GM19351 (cell line): ENCODE data around the gene ITPRIPL2.

Source experiments
- ATAC-seq: cut with Tn5 transposase; IDR thresholded peaks from one replicate; pipeline ENCODE4 v1.9.1; 2021; ENCODE audit warnings: mild to moderate bottlenecking, moderate library complexity; ENCODE audit not compliant: unreplicated experiment

The ITPRIPL2 gene

DNA sequence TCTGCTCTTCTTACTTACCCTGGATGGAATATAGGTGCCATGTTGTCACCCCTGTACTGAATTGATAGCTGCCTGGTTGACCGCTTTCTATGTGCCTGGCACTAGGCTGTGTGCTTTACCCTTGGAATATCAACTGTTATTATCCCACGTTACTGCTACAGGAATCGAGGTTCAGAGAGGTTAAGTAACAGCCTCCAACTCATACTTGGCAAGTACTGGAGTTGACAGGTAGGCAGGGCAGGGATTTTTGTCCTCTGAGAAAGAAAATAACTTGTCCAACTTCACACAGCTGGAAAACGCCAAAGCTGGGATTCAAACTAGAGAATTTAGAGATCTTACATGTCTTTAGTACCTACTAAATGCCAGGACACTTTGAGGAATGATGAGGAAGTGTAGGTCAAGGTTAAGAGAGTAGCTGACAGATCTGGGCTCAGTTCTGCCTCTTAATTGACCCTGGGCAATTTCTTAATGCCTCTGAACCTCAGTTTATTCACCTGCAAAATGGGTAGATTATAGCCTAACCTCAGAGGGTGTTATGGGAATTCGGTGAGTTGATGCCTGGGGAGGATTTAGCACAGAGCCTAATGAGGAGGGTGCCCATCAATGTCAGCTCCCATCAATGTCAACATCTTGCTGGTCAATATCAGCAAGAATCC, 25.8 kb downstream of the ITPRIPL2 start:
- ATAC-seq = no peak

DNA sequence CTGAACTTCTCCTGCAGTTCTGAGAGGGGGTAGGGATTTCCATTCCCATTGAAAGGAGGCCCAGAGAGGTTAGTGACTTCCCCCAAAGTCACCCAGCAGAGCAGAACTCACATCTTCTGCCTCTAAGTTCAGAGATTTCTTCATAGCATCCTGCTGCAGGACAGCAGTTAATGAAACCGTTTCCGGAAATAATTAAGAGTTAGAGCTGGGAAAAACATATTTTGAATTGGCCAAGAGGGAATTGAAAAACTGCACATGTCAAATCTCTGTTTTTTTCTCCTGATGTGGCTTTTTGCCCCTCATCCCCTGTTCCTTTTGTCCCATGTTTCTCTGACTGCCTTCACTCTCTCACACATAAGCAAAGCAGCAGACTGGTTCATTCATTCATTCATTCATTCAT, 26.6 kb downstream of the ITPRIPL2 start:
- no peak for ATAC-seq

DNA sequence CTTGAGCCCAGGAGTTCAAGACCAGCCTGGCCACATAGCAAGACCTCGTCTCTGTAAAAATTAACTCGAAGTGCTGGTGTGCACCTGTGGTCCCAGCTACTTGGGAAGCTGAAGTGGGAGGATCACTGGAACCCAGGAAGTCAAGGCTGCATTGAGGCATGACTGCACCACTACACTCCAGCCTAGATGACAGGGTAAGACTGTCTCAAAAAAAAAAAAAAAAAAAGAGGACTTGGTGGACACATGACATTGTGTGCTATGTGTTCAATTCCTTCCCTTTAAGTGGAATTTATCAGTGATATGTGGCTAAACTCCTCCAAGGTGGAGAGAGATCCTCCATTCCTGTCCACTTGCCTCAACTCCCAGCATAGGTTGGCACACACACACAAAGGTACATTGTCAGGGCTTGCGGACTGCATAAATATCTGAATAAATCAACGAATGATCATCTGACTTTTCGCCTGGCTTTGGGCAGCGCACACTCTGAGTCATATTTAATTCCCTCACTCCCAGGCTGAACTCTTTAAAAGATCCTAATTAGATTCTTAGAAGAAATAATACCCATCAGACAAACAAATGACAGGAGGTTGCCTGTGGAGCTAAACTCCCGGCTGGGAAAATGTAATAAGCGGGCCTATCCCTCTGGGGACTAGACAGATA, 29.3 kb downstream of the ITPRIPL2 start:
- no peak for ATAC-seq

DNA sequence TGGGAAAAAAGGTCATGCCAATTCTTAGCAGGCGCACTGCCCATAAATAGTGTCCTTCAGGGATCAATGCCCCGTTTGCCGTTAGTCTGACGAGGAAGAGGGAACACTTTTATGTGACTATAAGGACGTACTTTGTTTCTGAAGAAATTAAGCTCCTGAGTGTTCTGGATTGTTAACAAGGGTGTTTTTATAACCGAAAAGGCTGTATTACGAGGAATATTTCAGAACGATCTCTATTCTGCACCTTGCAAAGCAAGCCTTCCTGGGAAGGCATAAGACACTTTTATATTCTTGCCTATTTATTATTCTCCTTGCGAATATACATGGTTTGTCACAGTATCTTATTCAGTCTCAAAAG, 29.8 kb downstream of the ITPRIPL2 start:
- ATAC-seq = no peak

DNA sequence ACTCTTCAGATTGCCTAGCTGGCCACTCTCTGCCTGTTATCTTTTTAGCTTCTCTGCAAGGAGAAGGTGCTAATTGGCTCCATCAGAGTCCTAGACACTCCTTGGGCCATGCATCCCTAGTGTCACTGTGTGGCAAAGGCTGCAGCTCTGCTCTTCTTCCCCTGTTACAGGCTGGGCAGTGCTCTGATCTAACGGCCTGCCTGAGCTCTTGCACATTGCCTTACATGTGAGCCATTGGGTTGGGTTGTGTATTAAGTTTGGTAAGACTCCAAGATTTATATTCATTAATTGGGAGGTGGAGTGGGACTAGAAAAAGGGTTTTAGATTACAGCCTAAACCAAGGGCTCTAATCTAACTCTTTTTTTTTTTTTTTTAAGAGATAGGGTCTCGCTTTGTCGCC, 31.2 kb downstream of the ITPRIPL2 start:
- ATAC-seq = no peak

DNA sequence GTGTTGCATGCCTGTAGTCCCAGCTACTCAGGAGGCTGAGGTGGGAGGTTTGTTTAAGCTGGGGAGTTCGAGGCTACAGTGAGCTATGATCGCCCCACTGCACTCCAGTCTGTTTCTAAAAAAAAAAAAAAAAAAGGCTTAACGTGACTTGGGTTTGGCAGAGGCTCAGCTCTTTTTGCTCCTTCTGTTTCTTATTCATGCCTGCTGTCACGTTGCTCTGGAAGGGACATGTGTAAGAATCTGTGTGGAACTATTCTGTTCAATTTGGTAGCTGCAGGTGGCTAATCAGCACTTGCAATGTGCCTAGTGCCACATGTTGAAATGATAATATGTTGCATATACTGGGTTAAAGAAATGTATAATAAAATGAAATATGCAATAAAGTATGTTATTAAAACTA, 33.4 kb downstream of the ITPRIPL2 start:
- no peak for ATAC-seq

DNA sequence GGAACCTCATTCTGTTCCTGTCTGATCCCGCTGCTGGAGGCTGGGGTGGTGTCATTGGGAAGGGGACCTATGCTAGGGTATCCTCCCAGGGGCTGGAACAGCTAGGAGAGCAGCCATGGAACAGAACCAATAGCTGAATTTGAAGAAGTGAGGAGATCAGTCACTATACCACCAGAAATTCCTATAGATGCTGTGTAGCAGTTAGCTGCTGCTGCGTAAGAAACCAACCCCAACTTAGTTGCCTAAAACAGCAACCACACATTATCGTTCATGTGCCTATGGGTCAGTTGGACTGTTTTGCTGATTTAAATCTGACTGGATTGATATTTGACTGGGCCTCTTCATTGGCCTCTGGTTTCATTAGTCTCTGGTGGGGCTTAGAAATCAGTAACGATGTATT, 33.9 kb downstream of the ITPRIPL2 start:
- ATAC-seq = no peak

DNA sequence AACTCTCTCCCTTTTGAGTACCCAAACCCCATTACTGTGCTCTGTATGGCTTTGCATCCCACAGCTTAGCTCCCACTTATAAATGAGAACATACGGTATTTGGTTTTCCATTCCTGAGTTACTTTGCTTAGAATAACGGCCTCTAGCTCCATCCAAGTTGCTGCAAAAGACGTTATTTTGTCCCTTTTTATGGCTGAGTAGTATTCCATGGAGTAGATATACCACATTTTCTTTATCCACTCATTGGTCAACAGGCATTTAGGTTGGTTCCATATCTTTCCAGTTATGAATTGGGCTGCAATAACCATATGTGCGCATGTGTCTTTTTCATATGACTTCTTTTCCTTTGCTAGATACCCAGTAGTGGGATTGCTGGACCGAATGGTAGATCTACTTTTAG, 34.4 kb downstream of the ITPRIPL2 start:
- ATAC-seq = no peak

DNA sequence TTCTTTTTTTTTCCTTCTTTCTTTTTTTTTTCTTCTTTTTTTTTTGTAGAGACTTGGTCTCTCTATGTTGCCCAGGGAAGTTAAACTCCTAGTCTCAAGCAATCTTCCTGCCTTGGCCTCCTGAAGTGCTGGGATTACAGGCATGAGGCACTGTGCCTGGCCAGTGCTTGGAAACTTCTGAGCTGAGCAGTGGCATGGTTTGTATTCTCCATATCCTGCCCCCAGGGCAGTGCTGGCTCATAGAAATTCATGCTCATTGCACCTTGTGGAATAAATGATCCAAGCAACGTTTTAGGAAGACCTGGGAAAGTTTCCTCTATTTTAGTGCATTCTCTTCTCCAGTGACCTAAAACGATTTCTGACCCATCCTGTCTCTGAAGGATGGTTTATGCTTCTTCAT, 37.5 kb downstream of the ITPRIPL2 start:
- no peak for ATAC-seq

DNA sequence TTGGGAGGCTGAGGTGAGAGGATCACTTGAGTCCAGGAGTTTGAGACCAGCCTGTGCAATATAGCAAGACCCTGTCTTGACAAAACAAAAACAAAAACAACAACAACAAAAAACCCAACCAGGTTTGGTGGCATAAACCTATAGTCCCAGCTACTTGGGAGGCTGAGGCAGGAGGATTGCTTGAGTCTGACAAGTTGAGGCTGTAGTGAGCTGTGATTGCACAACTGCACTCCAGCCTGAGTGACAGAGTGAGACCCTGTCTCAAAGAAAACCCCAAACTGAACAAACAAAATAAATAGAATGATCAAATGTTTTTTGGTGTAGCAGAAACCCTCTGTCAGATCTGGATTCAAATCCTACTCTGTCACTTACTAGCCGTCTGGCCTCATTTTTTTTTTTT, 38.3 kb downstream of the ITPRIPL2 start:
- no peak for ATAC-seq

DNA sequence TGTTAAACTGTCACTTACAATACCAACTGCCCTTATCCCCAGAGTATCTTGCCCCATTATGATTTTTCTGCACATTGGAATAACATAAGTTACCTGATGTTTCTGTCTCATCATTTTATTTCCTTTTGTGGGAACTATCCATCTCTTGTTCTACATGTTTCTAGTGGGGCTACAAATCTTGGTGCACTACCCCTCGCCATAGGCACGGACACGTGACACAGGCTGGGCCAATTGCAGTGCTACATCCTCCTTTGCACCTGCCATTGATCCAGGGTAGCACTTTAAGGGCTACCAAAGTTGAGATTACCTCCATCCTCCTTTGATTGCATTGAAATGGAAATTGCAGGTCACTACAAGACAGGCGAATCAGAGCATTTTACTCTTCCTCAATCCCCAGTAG, 40.1 kb downstream of the ITPRIPL2 start:
- no peak for ATAC-seq

DNA sequence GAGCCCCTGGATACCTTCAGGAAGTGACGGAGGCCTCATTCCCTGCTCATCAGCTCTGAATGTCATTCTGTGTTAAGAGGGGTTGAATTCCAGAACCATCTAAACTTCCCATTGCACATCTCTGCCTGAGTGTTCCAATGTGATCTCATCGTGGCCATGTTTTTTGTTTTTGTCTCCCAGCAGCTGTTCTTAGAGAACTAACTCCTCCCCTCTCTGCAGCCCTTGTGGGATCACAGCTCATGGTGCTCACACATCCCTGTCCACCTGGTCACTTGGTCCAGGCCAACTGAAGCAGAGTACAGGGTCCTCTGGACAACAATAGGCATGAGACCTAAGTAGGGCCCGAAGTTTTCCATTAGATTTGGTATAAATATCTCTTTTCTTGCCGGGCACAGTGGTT, 48.3 kb downstream of the ITPRIPL2 start:
- no peak for ATAC-seq

DNA sequence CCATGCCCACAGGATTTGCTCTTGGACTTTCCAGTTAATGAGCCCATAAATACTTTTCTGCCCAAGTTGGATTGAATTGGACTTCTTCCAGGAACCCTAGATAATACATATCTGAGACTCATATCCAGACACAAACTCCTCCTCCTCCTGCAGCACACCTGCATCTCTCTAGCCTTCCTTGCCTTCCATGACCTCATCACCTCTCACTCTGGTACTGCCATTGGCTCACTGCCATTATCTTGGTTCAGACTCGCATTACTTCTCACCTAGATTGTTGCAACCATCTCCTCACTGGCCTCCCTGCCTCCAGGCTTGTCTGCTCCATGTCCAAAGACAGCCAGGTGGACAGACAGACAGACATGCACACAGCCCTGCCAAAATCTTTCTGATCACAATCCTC, 49.5 kb downstream of the ITPRIPL2 start:
- ATAC-seq = no peak

DNA sequence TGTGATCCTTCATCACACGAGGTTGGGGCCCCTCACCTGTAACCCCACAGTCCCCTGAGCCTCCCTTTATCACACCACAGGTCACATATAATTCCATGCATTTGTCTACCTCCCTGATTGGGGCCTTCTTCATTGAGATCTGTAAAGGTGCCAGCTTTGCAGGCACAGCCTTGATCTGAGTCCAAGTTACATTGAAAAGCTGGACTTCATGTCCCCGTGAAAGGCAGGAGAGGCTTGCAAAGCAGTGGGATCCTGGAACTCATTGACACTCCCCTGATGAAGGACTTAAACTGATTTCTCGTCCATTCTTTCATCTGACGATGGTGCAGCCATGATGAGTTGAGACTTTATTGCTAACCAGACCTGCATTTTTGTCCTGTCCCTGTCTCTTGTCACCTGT, 50.5 kb downstream of the ITPRIPL2 start:
- ATAC-seq = no peak

DNA sequence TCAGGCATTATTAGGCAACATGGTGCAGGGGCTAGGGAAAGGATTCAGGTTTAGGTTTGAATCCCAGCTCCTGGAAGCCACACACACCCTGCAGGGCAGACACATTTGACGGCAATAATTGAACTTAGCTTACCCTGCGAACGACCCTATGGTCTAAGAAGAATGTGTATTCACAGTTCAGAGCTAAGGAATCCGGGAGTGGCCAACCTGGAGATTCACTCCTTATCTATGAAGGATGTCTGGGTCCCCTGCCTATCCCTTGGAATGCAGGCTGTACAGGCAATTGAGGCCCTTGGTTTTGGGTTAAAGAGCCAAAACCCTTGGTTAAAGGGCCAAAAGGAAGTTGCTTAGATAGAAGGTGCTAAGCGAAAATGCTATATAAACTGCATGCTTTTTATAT, 51.3 kb downstream of the ITPRIPL2 start:
- ATAC-seq = no peak

DNA sequence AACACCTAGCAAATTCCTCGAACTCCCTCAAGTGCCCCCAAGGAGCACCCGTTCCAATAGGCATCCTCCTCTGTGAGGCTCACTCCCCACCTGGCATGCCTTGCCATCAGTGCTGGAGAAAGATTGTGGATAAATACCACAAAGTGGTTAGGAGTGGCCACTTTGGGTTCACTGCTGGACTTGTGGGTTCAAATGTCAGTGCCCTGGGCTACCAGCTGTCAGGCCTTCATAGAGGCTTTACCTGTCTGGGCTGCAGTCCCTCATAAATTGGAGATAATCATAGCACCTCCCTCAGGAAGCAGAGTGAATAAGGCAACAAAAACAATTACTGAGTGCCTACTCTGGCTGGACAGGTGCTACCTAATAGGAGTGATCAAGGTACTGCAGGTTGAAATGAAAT, 52.7 kb downstream of the ITPRIPL2 start:
- no peak for ATAC-seq

DNA sequence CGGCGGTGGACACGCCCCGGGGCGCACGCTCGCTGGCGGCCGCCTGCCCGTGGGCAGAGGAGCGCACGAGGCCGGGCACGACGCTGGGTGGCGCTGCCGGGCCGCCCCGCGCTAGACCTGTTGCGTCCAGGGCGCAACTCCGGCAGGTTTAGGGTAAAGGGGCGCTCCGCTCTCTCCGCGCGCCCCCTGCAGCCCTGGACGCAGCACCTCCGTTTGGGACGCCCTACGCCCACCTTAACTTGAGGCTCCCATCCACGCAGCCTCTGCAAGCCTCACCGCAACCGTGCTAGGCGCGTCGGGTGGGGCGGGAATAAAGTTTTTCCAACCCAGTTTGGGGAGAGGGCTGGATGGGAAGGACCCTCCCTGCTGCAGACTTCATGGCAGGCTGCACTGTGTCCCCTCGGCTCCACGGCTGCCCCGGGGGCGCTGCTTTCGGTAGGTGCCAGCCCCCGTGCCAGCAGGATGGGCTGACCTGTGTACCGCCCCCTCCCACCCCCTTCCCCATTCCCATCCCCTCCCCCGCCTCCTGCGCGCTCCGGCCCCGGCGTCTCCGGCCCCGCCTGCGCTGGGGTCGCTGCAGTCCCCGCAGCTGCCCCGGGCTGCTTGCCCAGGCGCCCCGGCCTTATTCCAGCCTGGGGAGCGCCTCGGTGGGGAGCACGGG, 54.1 kb downstream of the ITPRIPL2 start, which contains the start of gene SYT17:
Gene SYT17 (plus strand): TSS at position 531 of the 661 bp plus-strand sequence. CDS start 407 bp downstream, outside the sequence.
- ATAC-seq = no peak

DNA sequence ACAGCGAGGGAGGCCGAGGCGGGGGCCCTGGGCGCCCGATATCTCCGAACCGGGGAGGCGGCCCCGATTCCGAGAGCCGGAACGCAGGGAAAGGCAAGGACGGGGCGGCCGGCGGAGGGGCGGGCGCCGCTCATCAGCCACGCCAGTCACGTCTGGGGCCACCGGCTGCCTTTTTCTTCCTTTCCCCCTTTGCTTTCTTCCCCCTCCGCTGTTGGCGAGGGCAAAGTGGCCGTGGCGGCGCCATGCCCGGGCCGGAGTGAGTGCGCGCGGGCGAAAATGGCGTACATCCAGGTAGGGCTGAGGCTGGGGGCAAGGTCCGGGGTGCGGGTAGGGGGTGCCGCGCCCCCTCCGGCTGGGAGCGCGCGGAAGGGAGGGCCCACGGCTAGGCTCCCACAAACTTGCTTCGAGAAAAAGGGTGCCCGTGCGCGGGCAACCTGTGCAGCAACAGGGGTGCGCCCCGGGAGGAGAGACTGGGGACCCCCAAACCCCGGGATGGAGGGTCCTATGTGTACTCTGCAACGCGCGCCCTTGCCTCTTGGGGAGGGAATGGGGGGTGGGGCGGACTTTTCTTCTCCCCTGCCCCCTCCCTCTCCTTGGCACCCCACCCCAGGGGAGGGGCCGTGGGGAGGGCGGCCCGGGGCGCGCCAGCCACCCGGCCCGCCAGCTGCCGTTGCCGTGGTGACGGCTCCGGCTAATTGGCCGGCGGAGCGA, 54.8 kb downstream of the ITPRIPL2 start:
- ATAC-seq = no peak

DNA sequence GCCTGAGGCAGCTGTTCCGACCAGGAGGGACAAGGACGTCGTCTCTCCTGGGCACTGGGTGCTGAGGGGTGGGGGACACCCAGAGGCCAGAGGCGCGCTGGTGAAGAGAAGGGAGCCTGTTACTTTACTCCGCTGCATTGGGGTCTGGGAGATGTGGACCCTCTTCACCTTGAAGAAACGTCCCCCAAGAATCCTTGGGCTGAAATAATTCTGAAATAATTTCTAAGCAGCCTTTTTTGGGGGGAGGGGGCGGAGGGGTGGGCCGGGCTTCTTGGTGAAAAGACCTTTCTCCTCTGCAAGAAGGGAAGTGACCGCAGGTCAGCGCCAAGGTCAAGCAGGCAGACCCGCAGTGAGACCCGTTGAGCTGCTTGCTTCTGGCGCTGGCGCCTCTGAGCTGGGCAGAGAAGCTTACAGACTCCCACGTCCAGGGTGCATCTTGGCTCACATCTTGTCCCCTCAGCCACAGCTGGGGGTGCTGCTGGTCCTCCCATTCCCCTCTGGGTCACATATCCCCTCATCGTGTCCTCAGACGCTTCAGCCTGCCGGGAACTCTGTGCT, 55.4 kb downstream of the ITPRIPL2 start:
- no peak for ATAC-seq

DNA sequence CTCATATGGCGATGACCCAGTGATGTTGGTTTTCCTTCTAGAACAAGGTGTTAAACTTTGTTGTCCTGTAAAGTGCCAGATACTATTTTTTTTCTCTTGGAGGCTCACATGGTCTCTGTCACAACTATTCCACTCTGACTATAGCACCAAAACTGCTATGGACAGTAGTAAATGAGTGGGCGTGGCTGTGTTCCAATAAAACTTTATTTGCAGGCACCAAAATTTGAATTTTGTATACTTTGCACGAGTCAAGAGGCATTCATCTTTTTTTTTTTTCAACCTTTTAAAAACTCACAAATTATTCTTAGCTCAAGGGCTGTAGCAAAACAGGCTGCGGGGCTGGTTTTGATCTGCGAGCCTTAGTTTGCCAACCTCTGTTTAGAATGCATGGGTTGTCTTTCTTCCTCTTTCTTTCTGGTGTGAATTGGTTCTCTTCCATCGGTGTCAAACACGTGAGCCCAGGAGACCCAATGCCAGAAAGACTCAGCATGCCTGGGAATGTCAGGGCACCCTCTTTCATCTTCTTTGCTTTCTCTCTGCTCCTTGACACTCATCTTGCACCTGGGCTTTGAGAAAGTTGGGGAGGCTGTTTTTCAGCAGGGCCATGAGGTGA, 56.4 kb downstream of the ITPRIPL2 start:
- no peak for ATAC-seq
